H1 (cell line): ENCODE data around the gene FJX1. TPM values are rescaled to one million over a fixed set of nuclear protein-coding genes. Genes with fewer than 3 reads are reported as not detected.

Experiments
- USF2 ChIP-seq: IDR thresholded peaks from 2 replicates; pipeline ENCODE4 v1.6.1; 2011; ENCODE audit warnings: low read length, improper control_type of control experiment
- polyA plus RNA-seq, 7 experiments: library from polyadenylated mRNA; depleted of rRNA in 3 of 7; stranded (reverse) in 5 of 7; unstranded in 2 of 7; fragments of >200 nt in 5 of 7; fragments of 200-250 nt in 2 of 7; gene quantifications; 1 replicate in 5 of 7; 2 replicates in 1 of 7; 4 replicates in 1 of 7; pipeline versions ENCODE4 v1.2.1 to v1.2.3, GENCODE V29; 2011 to 2013; ENCODE audit warnings: missing spikeins in 2 of 7, mixed read lengths in 2 of 7
- total RNA-seq: library from RNA; stranded (reverse); fragmentation: NEBNext Ultra II Directional; extraction: Animal tissue kit (Norgen Biotek cat#: 25700); gene quantifications from 2 replicates; pipeline ENCODE4 v1.2.1, GENCODE V29; 2021

FJX1 gene
- total and polyA plus RNA-seq, 2 of the 8 experiments (the other 6 are each of a cell fraction or from before 2014, with no cell fraction given), result 6.3 to 13.3 TPM

DNA sequence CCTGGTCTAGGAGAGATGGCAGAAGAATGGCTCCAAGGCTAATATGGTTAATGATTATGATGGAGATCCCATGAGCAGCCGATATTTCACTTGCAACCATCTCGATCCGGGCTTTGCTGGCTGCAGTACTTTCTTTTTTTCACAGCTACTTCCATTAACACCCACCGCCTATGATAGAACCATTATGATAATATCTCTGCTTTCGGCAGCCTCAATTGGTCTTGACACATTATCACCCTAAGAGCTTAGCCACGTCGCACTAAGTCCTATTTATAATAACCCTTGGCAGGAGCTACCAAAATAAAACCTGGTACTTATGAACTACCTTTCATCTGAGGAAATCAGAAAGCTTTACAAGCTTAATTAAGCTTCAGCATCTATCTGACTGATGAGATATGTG lies 7.6 kb upstream of the FJX1 start (continued):
- no peak for TF ChIP-seq USF2
